Measurements from ENCODE around the gene TSKS.

DNA sequence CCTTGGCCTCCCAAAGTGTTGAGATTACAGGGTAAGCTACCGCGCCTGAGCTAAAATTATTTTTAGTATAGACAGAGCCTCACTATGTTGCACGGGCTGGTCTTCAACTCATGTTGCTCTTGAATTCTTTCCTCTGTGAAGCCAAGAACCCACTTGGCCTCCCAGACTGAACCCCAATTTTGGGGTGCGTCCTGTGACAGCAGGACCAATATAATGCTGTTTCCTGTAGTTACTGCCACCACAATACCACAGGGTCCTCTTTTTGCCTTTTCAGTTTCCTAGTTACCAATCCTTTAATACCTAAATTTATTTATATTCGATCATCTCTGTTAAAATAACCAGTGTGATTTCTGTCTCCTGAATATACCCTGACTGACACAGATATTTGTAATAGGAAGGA, 32.9 kb downstream of the TSKS start:
- TF ChIP-seq, protein P1, sequence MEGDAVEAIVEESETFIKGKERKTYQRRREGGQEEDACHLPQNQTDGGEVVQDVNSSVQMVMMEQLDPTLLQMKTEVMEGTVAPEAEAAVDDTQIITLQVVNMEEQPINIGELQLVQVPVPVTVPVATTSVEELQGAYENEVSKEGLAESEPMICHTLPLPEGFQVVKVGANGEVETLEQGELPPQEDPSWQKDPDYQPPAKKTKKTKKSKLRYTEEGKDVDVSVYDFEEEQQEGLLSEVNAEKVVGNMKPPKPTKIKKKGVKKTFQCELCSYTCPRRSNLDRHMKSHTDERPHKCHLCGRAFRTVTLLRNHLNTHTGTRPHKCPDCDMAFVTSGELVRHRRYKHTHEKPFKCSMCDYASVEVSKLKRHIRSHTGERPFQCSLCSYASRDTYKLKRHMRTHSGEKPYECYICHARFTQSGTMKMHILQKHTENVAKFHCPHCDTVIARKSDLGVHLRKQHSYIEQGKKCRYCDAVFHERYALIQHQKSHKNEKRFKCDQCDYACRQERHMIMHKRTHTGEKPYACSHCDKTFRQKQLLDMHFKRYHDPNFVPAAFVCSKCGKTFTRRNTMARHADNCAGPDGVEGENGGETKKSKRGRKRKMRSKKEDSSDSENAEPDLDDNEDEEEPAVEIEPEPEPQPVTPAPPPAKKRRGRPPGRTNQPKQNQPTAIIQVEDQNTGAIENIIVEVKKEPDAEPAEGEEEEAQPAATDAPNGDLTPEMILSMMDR (IDR thresholded peaks at IDR 0.05): no peak
- no peak for TF ChIP-seq POLR2A (IDR thresholded peaks at IDR 0.05)

Measured in testis (tissue), 2 donors.